HepG2 (cell line): ENCODE data around the gene GTF2B. TPM values are rescaled to one million over a fixed set of nuclear protein-coding genes. Genes with fewer than 3 reads are reported as not detected.

ENCODE experiments used
- SALL1 ChIP-seq: sonication (generic); formaldehyde crosslinking; IDR thresholded peaks from 2 replicates; pipeline ENCODE4 v1.8.0; 2022; ENCODE audit warnings: mild to moderate bottlenecking, missing genetic modification reagents
- ZNF367 ChIP-seq: sonication (generic); formaldehyde crosslinking; IDR thresholded peaks from 2 replicates; pipeline ENCODE4 v1.4.0; 2020; ENCODE audit warnings: missing genetic modification reagents, borderline replicate concordance
- ZNF546 ChIP-seq: sonication (generic); formaldehyde crosslinking; conservative IDR thresholded peaks from 2 replicates; pipeline ENCODE4 v1.8.1; 2023; ENCODE audit warnings: mild to moderate bottlenecking, missing genetic modification reagents
- polyA plus RNA-seq, 8 experiments: library from polyadenylated mRNA; depleted of rRNA in 3 of 8; stranded (reverse) in 7 of 8; unstranded in 1 of 8; fragments of >200 nt; fragmentation: Illumina TruSeq in 4 of 8; extraction: Trizol in 4 of 8; gene quantifications; 2 replicates each; pipeline versions ENCODE4 v1.2.1 to v1.2.3, GENCODE V29; 2011 to 2016; ENCODE audit warnings: low read depth in 4 of 8, missing spikeins in 1 of 8, mixed read lengths in 1 of 8; ENCODE audit not compliant: insufficient read depth in 1 of 8
- total RNA-seq, 5 experiments: library from RNA; depleted of rRNA; stranded (reverse); fragments of >200 nt; fragmentation: Illumina TruSeq; extraction: Trizol; gene quantifications; 2 replicates each; pipeline ENCODE4 v1.2.3, GENCODE V29; 2016; ENCODE audit warnings: low read depth in 1 of 5
- TF ChIP-seq, protein P1 (sequence below): sonication (generic); formaldehyde crosslinking; IDR thresholded peaks from one replicate; pipeline ENCODE4 v1.5.1; 2020; ENCODE audit warnings: mild to moderate bottlenecking, missing genetic modification reagents; ENCODE audit errors: not compliant biosample characterization
- TF ChIP-seq, protein P2 (sequence below): sonication (generic); formaldehyde crosslinking; IDR thresholded peaks from 2 replicates; pipeline ENCODE4 v1.5.1; 2020; ENCODE audit warnings: mild to moderate bottlenecking, missing genetic modification reagents, moderate library complexity
- TF ChIP-seq, protein P3 (sequence below): sonication (generic); formaldehyde crosslinking; IDR thresholded peaks from 2 replicates; pipeline ENCODE4 v1.4.0; 2020; ENCODE audit warnings: missing genetic modification reagents, mild to moderate bottlenecking, borderline replicate concordance
- TF ChIP-seq, protein P4 (sequence below): conservative IDR thresholded peaks from 2 replicates; pipeline ENCODE4 v1.6.1; 2018; ENCODE audit warnings: missing genetic modification reagents
- TF ChIP-seq, protein P5 (sequence below), 2 experiments: IDR thresholded peaks; 2 replicates each; pipeline ENCODE4 v1.6.1; 2011 to 2012; ENCODE audit warnings: low read length in 2 of 2, borderline replicate concordance in 1 of 2, low read depth in 1 of 2, mild to moderate bottlenecking in 1 of 2, moderate library complexity in 1 of 2

Gene GTF2B
- total and polyA plus RNA-seq, 2 of the 13 experiments (the other 11 are each of a cell fraction or from before 2014, with no cell fraction given) = 31.5 to 43.4 TPM

DNA sequence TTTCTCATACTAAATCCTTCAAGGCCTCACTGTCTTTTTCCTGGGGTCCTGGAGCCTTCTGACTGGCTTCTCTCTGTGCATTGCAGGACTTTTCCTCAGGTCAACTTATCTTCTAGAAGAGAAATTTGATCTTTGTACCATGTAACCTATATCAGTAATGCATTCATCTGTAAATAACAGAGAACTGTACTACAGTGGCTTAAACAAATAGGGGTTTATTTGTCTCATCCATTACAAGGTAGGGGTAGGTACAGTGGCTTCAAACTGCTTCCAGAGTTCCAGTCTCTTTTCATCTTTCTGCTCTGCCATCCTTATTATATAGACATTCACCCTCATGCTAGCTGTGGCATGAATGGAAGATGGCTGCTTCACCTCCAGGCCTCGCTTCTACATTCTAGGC lies 29.5 kb upstream of the GTF2B start (continued):
- TF ChIP-seq, protein P1, sequence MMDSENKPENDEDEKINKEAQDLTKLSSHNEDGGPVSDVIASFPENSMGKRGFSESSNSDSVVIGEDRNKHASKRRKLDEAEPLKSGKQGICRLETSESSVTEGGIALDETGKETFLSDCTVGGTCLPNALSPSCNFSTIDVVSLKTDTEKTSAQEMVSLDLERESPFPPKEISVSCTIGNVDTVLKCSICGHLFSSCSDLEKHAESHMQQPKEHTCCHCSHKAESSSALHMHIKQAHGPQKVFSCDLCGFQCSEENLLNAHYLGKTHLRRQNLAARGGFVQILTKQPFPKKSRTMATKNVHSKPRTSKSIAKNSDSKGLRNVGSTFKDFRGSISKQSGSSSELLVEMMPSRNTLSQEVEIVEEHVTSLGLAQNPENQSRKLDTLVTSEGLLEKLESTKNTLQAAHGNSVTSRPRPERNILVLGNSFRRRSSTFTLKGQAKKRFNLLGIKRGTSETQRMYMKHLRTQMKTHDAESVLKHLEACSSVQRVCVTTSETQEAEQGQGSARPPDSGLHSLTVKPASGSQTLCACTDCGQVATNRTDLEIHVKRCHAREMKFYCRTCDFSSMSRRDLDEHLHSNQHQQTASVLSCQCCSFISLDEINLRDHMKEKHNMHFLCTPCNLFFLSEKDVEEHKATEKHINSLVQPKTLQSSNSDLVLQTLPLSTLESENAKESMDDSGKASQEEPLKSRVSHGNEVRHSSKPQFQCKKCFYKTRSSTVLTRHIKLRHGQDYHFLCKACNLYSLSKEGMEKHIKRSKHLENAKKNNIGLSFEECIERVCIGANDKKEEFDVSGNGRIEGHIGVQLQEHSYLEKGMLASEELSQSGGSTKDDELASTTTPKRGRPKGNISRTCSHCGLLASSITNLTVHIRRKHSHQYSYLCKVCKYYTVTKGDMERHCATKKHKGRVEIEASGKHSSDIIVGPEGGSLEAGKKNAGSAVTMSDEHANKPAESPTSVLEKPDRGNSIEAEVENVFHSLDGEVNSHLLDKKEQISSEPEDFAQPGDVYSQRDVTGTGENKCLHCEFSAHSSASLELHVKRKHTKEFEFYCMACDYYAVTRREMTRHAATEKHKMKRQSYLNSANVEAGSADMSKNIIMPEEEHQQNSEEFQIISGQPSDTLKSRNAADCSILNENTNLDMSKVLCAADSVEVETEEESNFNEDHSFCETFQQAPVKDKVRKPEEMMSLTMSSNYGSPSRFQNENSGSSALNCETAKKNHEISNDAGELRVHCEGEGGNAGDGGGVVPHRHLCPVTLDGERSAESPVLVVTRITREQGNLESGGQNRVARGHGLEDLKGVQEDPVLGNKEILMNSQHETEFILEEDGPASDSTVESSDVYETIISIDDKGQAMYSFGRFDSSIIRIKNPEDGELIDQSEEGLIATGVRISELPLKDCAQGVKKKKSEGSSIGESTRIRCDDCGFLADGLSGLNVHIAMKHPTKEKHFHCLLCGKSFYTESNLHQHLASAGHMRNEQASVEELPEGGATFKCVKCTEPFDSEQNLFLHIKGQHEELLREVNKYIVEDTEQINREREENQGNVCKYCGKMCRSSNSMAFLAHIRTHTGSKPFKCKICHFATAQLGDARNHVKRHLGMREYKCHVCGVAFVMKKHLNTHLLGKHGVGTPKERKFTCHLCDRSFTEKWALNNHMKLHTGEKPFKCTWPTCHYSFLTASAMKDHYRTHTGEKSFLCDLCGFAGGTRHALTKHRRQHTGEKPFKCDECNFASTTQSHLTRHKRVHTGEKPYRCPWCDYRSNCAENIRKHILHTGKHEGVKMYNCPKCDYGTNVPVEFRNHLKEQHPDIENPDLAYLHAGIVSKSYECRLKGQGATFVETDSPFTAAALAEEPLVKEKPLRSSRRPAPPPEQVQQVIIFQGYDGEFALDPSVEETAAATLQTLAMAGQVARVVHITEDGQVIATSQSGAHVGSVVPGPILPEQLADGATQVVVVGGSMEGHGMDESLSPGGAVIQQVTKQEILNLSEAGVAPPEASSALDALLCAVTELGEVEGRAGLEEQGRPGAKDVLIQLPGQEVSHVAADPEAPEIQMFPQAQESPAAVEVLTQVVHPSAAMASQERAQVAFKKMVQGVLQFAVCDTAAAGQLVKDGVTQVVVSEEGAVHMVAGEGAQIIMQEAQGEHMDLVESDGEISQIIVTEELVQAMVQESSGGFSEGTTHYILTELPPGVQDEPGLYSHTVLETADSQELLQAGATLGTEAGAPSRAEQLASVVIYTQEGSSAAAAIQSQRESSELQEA = no peak
- TF ChIP-seq SALL1 (CRISPR knock-in tag) (no peak; the same call in 1 of the 2 replicates), ZNF367 (CRISPR knock-in tag) (no peak), ZNF546 (CRISPR knock-in tag) (no peak)
- TF ChIP-seq, protein P2, sequence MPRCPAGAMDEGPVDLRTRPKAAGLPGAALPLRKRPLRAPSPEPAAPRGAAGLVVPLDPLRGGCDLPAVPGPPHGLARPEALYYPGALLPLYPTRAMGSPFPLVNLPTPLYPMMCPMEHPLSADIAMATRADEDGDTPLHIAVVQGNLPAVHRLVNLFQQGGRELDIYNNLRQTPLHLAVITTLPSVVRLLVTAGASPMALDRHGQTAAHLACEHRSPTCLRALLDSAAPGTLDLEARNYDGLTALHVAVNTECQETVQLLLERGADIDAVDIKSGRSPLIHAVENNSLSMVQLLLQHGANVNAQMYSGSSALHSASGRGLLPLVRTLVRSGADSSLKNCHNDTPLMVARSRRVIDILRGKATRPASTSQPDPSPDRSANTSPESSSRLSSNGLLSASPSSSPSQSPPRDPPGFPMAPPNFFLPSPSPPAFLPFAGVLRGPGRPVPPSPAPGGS = no peak
- TF ChIP-seq, protein P3, sequence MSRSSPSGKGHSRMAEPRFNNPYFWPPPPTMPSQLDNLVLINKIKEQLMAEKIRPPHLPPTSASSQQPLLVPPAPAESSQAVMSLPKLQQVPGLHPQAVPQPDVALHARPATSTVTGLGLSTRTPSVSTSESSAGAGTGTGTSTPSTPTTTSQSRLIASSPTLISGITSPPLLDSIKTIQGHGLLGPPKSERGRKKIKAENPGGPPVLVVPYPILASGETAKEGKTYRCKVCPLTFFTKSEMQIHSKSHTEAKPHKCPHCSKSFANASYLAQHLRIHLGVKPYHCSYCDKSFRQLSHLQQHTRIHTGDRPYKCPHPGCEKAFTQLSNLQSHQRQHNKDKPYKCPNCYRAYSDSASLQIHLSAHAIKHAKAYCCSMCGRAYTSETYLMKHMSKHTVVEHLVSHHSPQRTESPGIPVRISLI (CRISPR knock-in tag) = no peak
- TF ChIP-seq, protein P4, sequence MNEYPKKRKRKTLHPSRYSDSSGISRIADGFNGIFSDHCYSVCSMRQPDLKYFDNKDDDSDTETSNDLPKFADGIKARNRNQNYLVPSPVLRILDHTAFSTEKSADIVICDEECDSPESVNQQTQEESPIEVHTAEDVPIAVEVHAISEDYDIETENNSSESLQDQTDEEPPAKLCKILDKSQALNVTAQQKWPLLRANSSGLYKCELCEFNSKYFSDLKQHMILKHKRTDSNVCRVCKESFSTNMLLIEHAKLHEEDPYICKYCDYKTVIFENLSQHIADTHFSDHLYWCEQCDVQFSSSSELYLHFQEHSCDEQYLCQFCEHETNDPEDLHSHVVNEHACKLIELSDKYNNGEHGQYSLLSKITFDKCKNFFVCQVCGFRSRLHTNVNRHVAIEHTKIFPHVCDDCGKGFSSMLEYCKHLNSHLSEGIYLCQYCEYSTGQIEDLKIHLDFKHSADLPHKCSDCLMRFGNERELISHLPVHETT (CRISPR knock-in tag) = no peak
- TF ChIP-seq, protein P5, sequence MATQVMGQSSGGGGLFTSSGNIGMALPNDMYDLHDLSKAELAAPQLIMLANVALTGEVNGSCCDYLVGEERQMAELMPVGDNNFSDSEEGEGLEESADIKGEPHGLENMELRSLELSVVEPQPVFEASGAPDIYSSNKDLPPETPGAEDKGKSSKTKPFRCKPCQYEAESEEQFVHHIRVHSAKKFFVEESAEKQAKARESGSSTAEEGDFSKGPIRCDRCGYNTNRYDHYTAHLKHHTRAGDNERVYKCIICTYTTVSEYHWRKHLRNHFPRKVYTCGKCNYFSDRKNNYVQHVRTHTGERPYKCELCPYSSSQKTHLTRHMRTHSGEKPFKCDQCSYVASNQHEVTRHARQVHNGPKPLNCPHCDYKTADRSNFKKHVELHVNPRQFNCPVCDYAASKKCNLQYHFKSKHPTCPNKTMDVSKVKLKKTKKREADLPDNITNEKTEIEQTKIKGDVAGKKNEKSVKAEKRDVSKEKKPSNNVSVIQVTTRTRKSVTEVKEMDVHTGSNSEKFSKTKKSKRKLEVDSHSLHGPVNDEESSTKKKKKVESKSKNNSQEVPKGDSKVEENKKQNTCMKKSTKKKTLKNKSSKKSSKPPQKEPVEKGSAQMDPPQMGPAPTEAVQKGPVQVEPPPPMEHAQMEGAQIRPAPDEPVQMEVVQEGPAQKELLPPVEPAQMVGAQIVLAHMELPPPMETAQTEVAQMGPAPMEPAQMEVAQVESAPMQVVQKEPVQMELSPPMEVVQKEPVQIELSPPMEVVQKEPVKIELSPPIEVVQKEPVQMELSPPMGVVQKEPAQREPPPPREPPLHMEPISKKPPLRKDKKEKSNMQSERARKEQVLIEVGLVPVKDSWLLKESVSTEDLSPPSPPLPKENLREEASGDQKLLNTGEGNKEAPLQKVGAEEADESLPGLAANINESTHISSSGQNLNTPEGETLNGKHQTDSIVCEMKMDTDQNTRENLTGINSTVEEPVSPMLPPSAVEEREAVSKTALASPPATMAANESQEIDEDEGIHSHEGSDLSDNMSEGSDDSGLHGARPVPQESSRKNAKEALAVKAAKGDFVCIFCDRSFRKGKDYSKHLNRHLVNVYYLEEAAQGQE (IDR thresholded peaks at IDR 0.05; ENCODE audit: borderline replicate concordance in 1 of 2, low read depth in 1 of 2, low read length in 2 of 2) = no peak
